GM23338 (cell line): ENCODE data around the gene SORBS2. TPM values are rescaled to one million over a fixed set of nuclear protein-coding genes. Genes with fewer than 3 reads are reported as not detected.

Source experiments
- ATAC-seq: fragments of 200-7000 bp; cut with Tn5 transposase; 3 replicates; pipeline ENCODE4 v1.9.1; 2020
- DNase-seq: peaks from one replicate; pipeline ENCODE4 v3.0.0-alpha.2; 2015; ENCODE audit warnings: low spot score
- H2AFZ ChIP-seq: fragments of 200-600 bp; sonication (generic); 2 replicates; pipeline ENCODE4 v1.8.0; 2016; ENCODE audit warnings: antibody characterized with exemption, mild to moderate bottlenecking, moderate library complexity
- H3F3A ChIP-seq: fragments of 200-600 bp; sonication (generic); replicated peaks from 2 replicates; pipeline ENCODE4 v1.8.0; 2017; ENCODE audit warnings: antibody characterized with exemption, mixed run types, low read depth
- H3K27ac ChIP-seq: fragments of 200-600 bp; sonication (generic); 2 replicates; pipeline ENCODE4 v1.6.1; 2016; ENCODE audit warnings: low read depth
- H3K27me3 ChIP-seq: fragments of 200-600 bp; sonication (generic); 2 replicates; pipeline ENCODE4 v1.8.0; 2016; ENCODE audit warnings: mild to moderate bottlenecking, mixed run types, moderate library complexity; ENCODE audit not compliant: insufficient read depth
- H3K36me3 ChIP-seq: fragments of 200-600 bp; sonication (generic); 2 replicates; pipeline ENCODE4 v1.8.0; 2016; ENCODE audit warnings: mild to moderate bottlenecking; ENCODE audit not compliant: insufficient read depth
- H3K4me1 ChIP-seq: fragments of 200-600 bp; sonication (generic); 2 replicates; pipeline ENCODE4 v1.8.0; 2016; ENCODE audit warnings: mild to moderate bottlenecking, moderate library complexity; ENCODE audit not compliant: insufficient read depth
- H3K4me2 ChIP-seq: fragments of 200-600 bp; sonication (generic); 2 replicates; pipeline ENCODE4 v1.7.1; 2017; ENCODE audit warnings: mixed run types
- H3K4me3 ChIP-seq: fragments of 200-600 bp; sonication (generic); 2 replicates; pipeline ENCODE4 v1.6.1; 2016; ENCODE audit warnings: mixed run types
- H3K79me2 ChIP-seq: fragments of 200-600 bp; sonication (generic); replicated peaks from 2 replicates; pipeline ENCODE4 v1.8.0; 2017; ENCODE audit warnings: mild to moderate bottlenecking; ENCODE audit not compliant: insufficient read depth
- H3K9me2 ChIP-seq: fragments of 200-600 bp; sonication (generic); 2 replicates; pipeline ENCODE4 v1.8.0; 2017; ENCODE audit not compliant: insufficient read depth
- H4K20me1 ChIP-seq: fragments of 200-600 bp; sonication (generic); replicated peaks from 2 replicates; pipeline ENCODE4 v1.8.0; 2017; ENCODE audit warnings: mild to moderate bottlenecking; ENCODE audit not compliant: insufficient read depth
- H3K27ac Mint-ChIP-seq: 2 replicates; pipeline ENCODE4 v1.8.0; 2020; ENCODE audit warnings: inconsistent platforms, mild to moderate bottlenecking, moderate library complexity, mixed read lengths
- H3K27me3 Mint-ChIP-seq: 3 replicates; pipeline ENCODE4 v1.8.0; 2022; ENCODE audit warnings: low read depth, mild to moderate bottlenecking, moderate library complexity, mixed read lengths, inconsistent platforms; ENCODE audit not compliant: insufficient read depth, poor library complexity
- H3K36me3 Mint-ChIP-seq: 3 replicates; pipeline ENCODE4 v1.8.0; 2021; ENCODE audit warnings: low read depth, mild to moderate bottlenecking, inconsistent platforms, moderate library complexity, mixed read lengths
- H3K4me1 Mint-ChIP-seq: 3 replicates; pipeline ENCODE4 v1.8.0; 2020; ENCODE audit warnings: mild to moderate bottlenecking, inconsistent platforms, mixed read lengths
- H3K4me3 Mint-ChIP-seq: 3 replicates; pipeline ENCODE4 v1.8.0; 2021; ENCODE audit warnings: moderate library complexity, mild to moderate bottlenecking, inconsistent platforms, mixed read lengths
- H3K9me3 Mint-ChIP-seq: 3 replicates; pipeline ENCODE4 v1.8.0; 2020; ENCODE audit warnings: moderate library complexity, mild to moderate bottlenecking, inconsistent platforms, mixed read lengths
- ETS1 ChIP-seq: IDR thresholded peaks from 2 replicates; pipeline ENCODE4 v1.6.1; 2016; ENCODE audit warnings: antibody characterized with exemption
- EZH2phosphoT487 ChIP-seq: fragments of 200-600 bp; sonication (generic); IDR thresholded peaks from one replicate; pipeline ENCODE4 v1.8.1; 2018; ENCODE audit warnings: antibody characterized with exemption; ENCODE audit not compliant: unreplicated experiment
- NANOG ChIP-seq: IDR thresholded peaks from 2 replicates; pipeline ENCODE4 v1.6.1; 2016; ENCODE audit warnings: antibody characterized with exemption, borderline replicate concordance
- ZNF114 ChIP-seq: fragments of 250-450 bp; sonication (Bioruptor Pico); IDR thresholded peaks from 2 replicates; pipeline ENCODE4 v1.5.0; 2020; ENCODE audit warnings: mild to moderate bottlenecking, moderate library complexity
- ZNF462 ChIP-seq: fragments of 250-450 bp; sonication (Bioruptor Pico); IDR thresholded peaks from 2 replicates; pipeline ENCODE4 v1.5.0; 2020; ENCODE audit warnings: mild to moderate bottlenecking, moderate library complexity
- polyA plus RNA-seq: library from polyadenylated mRNA; unstranded; fragments of >200 nt; fragmentation: Nextera tagmentation; extraction: Ambion mirVana; gene quantifications from 2 replicates; pipeline ENCODE4 v1.2.1, GENCODE V29; 2016
- total RNA-seq: library from RNA; depleted of rRNA; stranded (reverse); fragments of >200 nt; shearing (Covaris generic); gene quantifications from 2 replicates; pipeline ENCODE4 v1.2.3, GENCODE V29; 2014

SORBS2 gene
- total and polyA plus RNA-seq, 2 experiments from 2014 or later, result 17.8 to 27.6 TPM

GRCh38 chr4:185623444-185624258 lies 188.3 kb downstream of the SORBS2 start (continued):
- TF ChIP-seq ZNF462 (CRISPR knock-in tag) (no peak), EZH2phosphoT487 (no peak)

- no peaks in the 10 kb centered on the region for H3K9me3 Mint-ChIP-seq
- no peak overlapping the region for H3K4me3 ChIP-seq
- no peaks in the 10 kb centered on the region for H3K79me2 ChIP-seq
- H4K20me1 ChIP-seq, result no peaks in the 10 kb centered on the region
- H3K4me3 Mint-ChIP-seq, result no peak overlapping the region
- no peak overlapping the region for H3K27ac ChIP-seq
- no peak for TF ChIP-seq ETS1
- no peak for TF ChIP-seq NANOG
- no peak for TF ChIP-seq ZNF114 (CRISPR knock-in tag)
- peaks cover 7% of the 10 kb centered on the region; the same call in 2 of the 3 replicates for H3K36me3 Mint-ChIP-seq
- no peaks in the 10 kb centered on the region for H3K4me1 ChIP-seq
- H2AFZ ChIP-seq, result no peak overlapping the region
- H3K36me3 ChIP-seq, result no peaks in the 10 kb centered on the region
- no peaks in the 10 kb centered on the region for H3F3A ChIP-seq
- H3K4me1 Mint-ChIP-seq, result no peaks in the 10 kb centered on the region
- H3K27me3 ChIP-seq, result no peaks in the 10 kb centered on the region
- H3K4me2 ChIP-seq, result no peak overlapping the region
- DNase-seq (no peak), ATAC-seq (no peak)
- H3K27ac Mint-ChIP-seq, result no peak overlapping the region
- H3K27me3 Mint-ChIP-seq, result no peaks in the 10 kb centered on the region
- H3K9me2 ChIP-seq, result no peaks in the 10 kb centered on the region
These were observed 203.8 kb downstream of the SORBS2 start for GRCh38 chr4:185608185-185608584.
